ENCODE data around the gene EFNA5.

GRCh38 chr5:107577394-107577950 lies 93.3 kb downstream of the EFNA5 start:
- TF ChIP-seq CTCF (IDR thresholded peaks at IDR 0.05; ENCODE audit: low read length) (no peak), EZH2 (IDR thresholded peaks at IDR 0.05; ENCODE audit: borderline replicate concordance, low read length) (no peak)

Measured in OCI-LY1 (cell line).